ENCODE data around the gene KCNIP4.

DNA sequence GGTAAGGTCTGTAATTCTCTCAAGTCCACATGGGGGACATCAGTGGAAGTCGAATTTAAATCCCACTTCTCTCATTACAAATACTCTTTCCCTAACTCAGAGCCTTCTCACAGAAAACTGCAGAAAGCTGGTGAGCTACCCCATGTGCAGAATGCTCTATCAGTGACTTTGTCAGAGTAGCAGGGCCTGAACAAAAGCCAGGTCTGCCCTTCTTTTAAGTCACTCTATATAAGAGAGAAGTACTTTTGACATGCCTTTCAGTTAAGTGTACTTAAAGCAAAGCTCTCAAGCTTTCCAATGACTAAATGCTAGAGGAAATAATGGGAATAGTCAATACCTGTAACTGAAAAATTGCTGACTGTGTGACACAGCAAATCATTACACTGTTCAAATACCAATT, 323.1 kb downstream of the KCNIP4 start:
- TF ChIP-seq, protein P1, sequence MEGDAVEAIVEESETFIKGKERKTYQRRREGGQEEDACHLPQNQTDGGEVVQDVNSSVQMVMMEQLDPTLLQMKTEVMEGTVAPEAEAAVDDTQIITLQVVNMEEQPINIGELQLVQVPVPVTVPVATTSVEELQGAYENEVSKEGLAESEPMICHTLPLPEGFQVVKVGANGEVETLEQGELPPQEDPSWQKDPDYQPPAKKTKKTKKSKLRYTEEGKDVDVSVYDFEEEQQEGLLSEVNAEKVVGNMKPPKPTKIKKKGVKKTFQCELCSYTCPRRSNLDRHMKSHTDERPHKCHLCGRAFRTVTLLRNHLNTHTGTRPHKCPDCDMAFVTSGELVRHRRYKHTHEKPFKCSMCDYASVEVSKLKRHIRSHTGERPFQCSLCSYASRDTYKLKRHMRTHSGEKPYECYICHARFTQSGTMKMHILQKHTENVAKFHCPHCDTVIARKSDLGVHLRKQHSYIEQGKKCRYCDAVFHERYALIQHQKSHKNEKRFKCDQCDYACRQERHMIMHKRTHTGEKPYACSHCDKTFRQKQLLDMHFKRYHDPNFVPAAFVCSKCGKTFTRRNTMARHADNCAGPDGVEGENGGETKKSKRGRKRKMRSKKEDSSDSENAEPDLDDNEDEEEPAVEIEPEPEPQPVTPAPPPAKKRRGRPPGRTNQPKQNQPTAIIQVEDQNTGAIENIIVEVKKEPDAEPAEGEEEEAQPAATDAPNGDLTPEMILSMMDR (IDR thresholded peaks at IDR 0.05; ENCODE audit: extremely low read depth in 1 of 2, insufficient read depth in 1 of 2, low read depth in 1 of 2, low read length in 2 of 2), result no peak
- TF ChIP-seq POLR2AphosphoS5 (IDR thresholded peaks at IDR 0.05; ENCODE audit: insufficient read depth, low read depth, low read length), result no peak
- no peak for TF ChIP-seq MYC (IDR thresholded peaks at IDR 0.05; ENCODE audit: low read depth, low read length)
- no peak for TF ChIP-seq POLR2A (IDR thresholded peaks at IDR 0.05; ENCODE audit: low read depth, low read length)
- TF ChIP-seq JUN (IDR thresholded peaks at IDR 0.05; ENCODE audit: borderline replicate concordance, insufficient read depth, insufficient read length, low read depth), result no peak
- TF ChIP-seq, protein P2, sequence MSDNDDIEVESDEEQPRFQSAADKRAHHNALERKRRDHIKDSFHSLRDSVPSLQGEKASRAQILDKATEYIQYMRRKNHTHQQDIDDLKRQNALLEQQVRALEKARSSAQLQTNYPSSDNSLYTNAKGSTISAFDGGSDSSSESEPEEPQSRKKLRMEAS (IDR thresholded peaks at IDR 0.05; ENCODE audit: insufficient read depth, insufficient read length), result no peak
- no peak for TF ChIP-seq EZH2 (IDR thresholded peaks at IDR 0.05; ENCODE audit: borderline replicate concordance, low read depth, low read length, severe bottlenecking)
- TF ChIP-seq FOS (IDR thresholded peaks at IDR 0.05; ENCODE audit: borderline replicate concordance, insufficient read depth, low read length), result no peak

Data from endothelial cell of umbilical vein (primary cell).